Measurements from ENCODE around the gene ROBO1. TPM values are rescaled to one million over a fixed set of nuclear protein-coding genes. Genes with fewer than 3 reads are reported as not detected.

The ROBO1 gene
- total and polyA plus RNA-seq, 2 of the 13 experiments (the other 11 are each of a cell fraction or from before 2014, with no cell fraction given) = 52.2 to 71.0 TPM

GRCh38 chr3:78881501-78881900 is 886.3 kb downstream of the ROBO1 start (continued):
- TF ChIP-seq ATF7 (IDR thresholded peaks at IDR 0.05) (no peak), ATF7 (CRISPR knock-in tag; IDR thresholded peaks at IDR 0.05) (no peak), PAWR (CRISPR knock-in tag; IDR thresholded peaks at IDR 0.05; ENCODE audit: borderline replicate concordance) (no peak), TBP (CRISPR knock-in tag; IDR thresholded peaks at IDR 0.05) (no peak), U2AF1 (optimal IDR thresholded peaks at IDR 0.05; ENCODE audit: low read depth, low read length) (no peak), HIC2 (CRISPR knock-in tag; IDR thresholded peaks at IDR 0.05; ENCODE audit: low read depth) (no peak), ZBTB7A (CRISPR knock-in tag; IDR thresholded peaks at IDR 0.05) (no peak), PBX3 (CRISPR knock-in tag; IDR thresholded peaks at IDR 0.05; ENCODE audit: borderline replicate concordance) (no peak)

- TF ChIP-seq ZNF205 (CRISPR knock-in tag; IDR thresholded peaks at IDR 0.05) (no peak), SOX5 (CRISPR knock-in tag; IDR thresholded peaks at IDR 0.05; ENCODE audit: borderline replicate concordance) (peak; percentile 31; the same call in 1 of the 2 replicates), ARNTL (CRISPR knock-in tag; IDR thresholded peaks at IDR 0.05) (no peak)
- Histone ChIP-seq H3K36me3 (replicated peaks in 1 of 2; ENCODE audit: control insufficient read depth in 1 of 2, insufficient read depth in 2 of 2, low read length in 2 of 2) (no peaks in the 10 kb centered on the region), H3K4me2 (ENCODE audit: low read depth, low read length) (no peak overlapping the region), H3K4me1 (ENCODE audit: insufficient read depth, low read length) (peaks cover 59% of the 10 kb centered on the region), H3K27ac (ENCODE audit: extremely low read length, insufficient read depth, low read length) (peak overlapping the region; percentile 36), H3K79me2 (ENCODE audit: insufficient read depth, low read length) (peaks cover 73% of the 10 kb centered on the region), H3K4me3 (replicated peaks in 1 of 3; ENCODE audit: insufficient read depth in 1 of 3, low read depth in 2 of 3, low read length in 3 of 3) (no peak overlapping the region), H2AFZ (ENCODE audit: low read length) (no peak overlapping the region), H4K20me1 (ENCODE audit: insufficient read depth, low read length) (no peaks in the 10 kb centered on the region; the same call in 1 of the 2 replicates), H3K27me3 (ENCODE audit: control insufficient read depth in 1 of 2, insufficient read depth in 2 of 2, low read length in 2 of 2) (no peaks in the 10 kb centered on the region), H3K9me3 (ENCODE audit: low read length) (no peaks in the 10 kb centered on the region), H3K9ac (ENCODE audit: insufficient read depth, low read depth, low read length) (no peak overlapping the region)
- ATAC-seq = peak; percentile 48; the same call in 2 of the 3 replicates
- WGBS (ENCODE audit: low lambda C conversion rate) = 92% methylated on average over 8 of the region's 8 CpGs
- FAIRE-seq = no peak
- in situ Hi-C loops (cut with HindIII; ENCODE audit: extremely low pct_ligation_motif_present, low pct_unique_long_range_greater_than_20kb) = no loop called here
- BruUV-seq (replicated peaks) = no TSS peak
- ChIA-PET CTCF (ENCODE audit: low intra/inter-chr PET ratio, low total read pairs) (no interaction called here), POLR2A (no interaction called here)
- no peak for DNase-seq (ENCODE audit: low spot score)
- intact Hi-C loops (cut with micrococcal nuclease; ENCODE audit: unreplicated experiment) = no loop called here
These were observed 887.0 kb downstream of the ROBO1 start for GRCh38 chr3:78880603-78881461.
